ENCODE measurements around the gene FAM237B. TPM values are rescaled to one million over a fixed set of nuclear protein-coding genes. Genes with fewer than 3 reads are reported as not detected.
"Not testable (repeated sequence)": the region's sequence is repeated elsewhere in the genome, so short reads cannot be mapped to it uniquely, and the experiment has no call there.

Gene FAM237B
- not detected for total RNA-seq
- long read RNA-seq: 0 reads

DNA sequence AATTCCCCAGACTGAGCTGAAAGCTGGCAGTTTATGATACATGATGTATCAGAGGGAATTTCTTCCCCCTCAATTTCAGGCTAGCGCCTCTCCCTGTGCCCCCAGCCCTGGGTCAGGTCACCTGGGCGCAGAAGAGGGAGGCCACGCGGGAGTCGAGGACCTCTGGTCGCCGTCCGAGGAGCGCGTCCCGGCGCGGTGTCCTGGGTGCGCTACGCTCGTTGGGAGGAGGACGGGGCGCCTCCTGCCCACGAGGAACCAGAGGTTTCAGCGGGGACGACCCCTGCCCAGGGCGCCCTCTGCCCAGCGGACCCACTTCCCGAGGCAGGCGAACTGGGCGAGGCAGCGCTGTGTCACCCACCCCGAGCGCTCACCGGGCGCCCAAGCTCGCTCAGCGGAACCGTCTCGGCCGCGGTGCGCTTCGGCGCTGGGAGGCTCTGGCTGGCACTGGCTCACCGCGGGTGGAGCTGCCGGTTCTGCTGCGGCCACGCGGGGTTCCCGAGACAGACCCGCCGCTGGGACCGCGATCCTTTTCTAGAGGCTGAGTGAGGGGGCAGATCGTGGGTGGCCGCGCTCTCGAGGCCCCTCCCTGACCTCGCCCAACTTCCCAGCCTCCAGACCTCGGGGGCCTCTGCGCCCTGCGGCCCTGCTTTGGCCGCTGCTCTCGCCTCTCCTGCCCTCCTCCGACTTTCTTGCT, at the start of gene FAM237B:
Gene FAM237B (minus strand): TSS at position 504 of the 694 bp plus-strand sequence. CDS start 1,556 bp downstream, outside the sequence.
- no peak for DNase-seq (ENCODE audit: low spot score)
- intact Hi-C loops (cut with DNase I): no loop called here

DNA sequence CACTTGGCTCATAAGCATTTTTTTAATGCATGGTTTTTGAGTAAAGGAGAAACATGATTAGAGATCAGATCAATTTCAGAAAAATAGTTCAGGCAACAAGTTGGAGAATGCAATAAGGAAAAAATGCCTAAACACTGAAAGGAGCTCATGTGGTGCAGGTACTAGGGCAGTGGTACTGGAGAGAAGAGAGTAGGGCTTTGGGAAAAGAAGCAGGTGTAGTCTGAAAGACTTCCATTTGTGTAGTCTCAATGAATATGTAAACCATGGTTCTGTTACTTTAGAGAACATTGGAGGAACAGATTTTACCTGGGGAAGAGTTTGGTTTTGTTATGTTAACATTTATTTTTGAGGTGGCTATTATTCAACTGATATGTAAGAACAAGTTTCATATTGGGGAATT, 30.9 kb upstream of the FAM237B start:
- no peak for DNase-seq (ENCODE audit: low spot score)
- intact Hi-C loops (cut with DNase I): no loop called here

DNA sequence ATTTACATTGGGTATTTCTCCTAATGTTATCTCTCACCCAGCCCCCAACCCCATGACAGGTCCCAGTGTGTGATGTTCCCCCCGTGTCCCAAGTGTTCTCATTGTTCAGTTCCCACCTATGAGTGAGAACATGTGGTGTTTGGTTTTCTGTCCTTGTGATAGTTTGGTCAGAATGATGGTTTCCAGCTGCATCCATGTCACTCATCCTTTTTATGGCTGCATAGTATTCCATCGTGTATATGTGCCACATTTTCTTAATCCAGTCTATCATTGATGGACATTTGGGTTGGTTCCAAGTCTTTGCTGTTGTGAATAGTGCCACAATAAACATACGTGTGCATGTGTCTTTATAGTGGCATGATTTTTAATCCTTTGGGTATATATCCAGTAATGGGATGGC, 28.9 kb upstream of the FAM237B start:
- DNase-seq (ENCODE audit: low spot score); intact Hi-C loops (cut with DNase I): not testable (repeated sequence)

DNA sequence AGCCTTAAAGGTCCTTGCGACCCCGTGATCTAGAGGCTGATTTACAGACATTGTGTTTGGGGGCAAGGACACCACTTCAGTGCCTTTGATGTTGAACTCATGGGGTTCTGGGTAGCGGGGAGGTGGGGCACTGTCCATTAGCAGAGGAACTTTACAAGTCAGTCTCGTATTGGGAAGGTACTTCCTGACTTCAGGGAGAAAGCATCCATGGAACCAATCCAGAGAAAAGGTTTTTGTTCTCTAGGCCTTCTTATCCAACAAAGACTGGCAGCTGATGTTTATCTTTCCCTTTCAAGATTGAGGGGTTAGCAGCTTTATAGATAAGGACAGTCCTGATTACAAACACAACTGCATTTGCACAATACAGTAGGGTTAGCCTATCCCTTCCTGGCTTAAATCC, 28.2 kb upstream of the FAM237B start:
- DNase-seq (ENCODE audit: low spot score): no peak
- intact Hi-C loops (cut with DNase I): no loop called here

DNA sequence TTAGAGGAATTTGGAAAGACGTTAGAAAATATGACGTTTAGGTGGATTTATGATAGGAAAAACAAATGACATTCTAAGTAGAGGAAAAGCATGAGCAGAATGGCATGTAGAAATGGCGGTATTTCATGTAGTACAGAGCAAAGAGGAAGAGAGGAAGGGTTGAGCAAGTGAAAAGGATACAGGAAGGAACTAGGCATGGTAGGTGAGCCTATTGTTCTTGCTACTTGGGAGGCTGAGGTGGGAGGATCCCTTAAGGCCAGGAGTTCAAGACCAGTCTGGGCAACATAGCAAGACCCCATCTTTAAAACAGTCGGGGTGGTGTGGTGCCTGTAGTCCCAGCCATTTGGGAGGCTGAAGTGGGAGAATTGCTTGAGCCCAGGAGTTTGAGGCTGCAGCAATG, 26.7 kb upstream of the FAM237B start:
- intact Hi-C loops (cut with DNase I): loop anchor here (2.0 kb wide), 1 partner anchor 55 kb away; the partner anchor contains the start of gene CLDN12

DNA sequence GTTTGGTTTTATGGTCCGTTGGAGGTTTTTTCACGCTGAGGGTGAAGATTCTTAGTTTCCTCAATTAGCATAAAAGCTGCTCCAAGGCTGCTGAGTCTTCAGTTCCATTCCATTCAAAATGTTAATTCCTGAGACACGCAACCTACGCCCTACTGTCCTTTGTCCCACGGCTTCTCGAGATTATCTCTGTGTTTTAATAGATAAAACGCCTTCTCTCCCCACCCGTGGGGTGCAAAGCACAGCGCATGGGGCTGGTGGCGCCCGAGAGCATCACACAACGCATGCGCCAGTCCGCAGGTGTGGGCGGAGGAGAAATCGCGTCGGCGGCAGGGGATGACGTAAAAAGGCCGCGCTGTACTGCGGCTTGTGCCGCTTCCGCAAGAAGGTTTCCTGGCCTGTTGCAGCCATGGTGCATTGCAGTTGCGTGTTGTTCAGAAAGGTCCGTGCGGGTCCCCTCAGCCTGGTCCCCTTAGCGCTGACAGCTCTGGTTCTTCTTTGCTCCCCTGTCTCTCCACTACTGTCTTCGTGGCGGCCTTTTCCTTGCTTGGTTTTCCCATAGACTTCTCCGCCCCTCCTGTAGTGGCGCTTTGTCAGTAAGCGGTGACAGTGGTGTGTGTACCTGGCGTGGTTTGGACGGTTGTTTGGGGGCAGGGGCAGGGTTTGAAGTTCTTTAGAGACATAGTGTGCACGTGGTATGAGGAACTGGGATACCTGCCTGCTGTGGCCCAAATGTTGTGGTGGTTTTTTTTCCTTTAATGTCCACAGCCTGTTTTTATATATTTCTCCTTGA, 25.4 kb upstream of the FAM237B start, which contains the start of gene GTPBP10:
Gene GTPBP10 (plus strand): TSS at position 381 of the 790 bp plus-strand sequence. CDS start 26 bp downstream, at position 407.
- peak; percentile 98 for DNase-seq (ENCODE audit: low spot score)
- intact Hi-C loops (cut with DNase I): loop anchor here (2.0 kb wide), 1 partner anchor 56 kb away; the partner anchor contains the start of gene CLDN12

More for the DNA sequence above, 26.7 kb upstream of the FAM237B start:
- DNase-seq (ENCODE audit: low spot score): no peak

DNA sequence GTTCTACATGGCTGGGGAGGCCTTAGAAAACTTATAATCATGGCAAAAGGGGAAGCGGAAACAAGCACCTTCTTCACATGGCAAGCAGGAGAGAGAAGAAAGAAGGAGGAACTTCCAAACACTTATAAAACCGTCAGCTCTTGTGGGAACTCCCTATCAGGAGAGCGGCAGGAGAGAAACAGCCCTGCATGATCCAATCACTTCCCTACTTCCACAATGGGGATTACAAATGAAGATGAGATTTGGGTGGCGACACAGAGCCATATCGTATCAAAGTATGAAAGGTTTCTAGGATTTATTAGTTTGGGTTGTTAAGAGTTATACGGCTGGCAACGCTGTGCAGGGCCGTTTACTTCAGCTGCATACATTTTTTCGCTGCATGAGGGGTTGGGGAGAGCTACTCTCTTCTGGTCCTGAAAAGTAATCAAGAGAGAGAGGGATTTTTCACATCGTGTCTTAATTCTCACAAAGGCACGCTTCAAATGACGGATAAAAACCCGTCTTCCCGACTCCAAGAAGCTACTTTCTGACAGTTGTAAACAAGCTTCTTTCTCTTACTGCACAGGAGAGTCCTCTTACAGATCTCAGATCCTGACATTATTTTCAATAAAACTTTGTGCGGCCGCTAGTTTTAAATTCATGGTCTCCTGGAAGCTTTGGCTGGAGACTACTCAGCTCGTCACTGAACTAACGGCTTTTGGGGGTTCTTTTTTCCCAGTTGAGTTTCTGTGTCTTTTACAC, 24.7 kb upstream of the FAM237B start:
- no peak for DNase-seq (ENCODE audit: low spot score)
- intact Hi-C loops (cut with DNase I): loop anchor here (2.0 kb wide), 1 partner anchor 57 kb away; the partner anchor contains the start of gene CLDN12

DNA sequence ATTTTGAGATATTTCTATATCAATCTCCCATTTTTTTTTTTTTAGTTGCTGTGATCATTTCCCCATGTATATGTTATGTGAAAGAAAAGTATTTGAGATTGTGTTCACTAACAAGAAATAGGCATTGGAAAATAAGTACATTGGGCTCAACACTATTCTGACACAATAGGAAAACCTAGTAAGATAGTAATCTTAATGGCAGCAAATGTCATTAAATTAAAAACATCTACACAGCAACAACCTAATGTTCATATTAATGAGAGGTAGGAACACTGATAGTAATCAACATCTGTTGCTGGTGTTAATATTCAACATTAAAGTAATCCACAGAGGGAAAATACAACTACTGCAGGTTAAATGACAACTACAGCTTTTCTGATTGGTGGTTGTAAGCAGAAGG, 23.9 kb upstream of the FAM237B start:
- intact Hi-C loops (cut with DNase I): no loop called here
- no peak for DNase-seq (ENCODE audit: low spot score)

DNA sequence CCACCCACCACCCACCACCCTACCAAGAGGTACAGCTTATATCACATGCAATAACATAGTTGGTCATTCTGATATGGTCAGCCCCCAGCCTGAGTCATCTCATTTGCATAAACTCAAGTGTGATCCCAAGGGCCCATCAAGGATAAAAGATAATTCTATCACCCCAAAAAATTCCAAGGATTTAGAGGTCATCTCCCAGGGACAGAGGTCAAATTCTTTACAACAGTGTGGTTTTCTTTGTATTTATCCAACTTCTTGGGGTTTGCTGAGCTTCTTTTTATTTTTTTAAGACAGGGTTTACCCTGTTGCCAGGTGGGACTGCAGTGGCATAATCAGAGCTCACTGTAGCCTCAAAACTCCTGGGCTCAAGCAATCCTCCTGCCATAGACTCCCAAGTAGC, 16.0 kb upstream of the FAM237B start:
- DNase-seq (ENCODE audit: low spot score): no peak
- intact Hi-C loops (cut with DNase I): no loop called here

DNA sequence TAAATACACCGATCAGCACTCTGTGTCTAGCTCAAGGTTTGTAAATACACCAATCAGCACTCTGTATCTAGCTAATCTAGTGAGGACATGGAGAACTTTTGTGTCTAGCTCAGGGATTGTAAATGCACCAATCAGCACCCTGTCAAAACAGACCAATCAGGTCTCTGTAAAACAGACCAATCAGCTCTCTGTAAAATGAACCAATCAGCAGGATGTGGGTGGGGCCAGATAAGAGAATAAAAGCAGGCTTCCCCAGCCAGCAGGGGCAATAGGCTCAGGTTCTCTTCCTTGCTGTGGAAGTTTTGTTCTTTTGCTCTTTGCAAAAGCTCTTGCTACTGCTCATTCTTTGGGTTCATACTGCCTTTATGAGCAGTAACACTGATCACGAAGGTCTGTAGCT, 13.8 kb upstream of the FAM237B start:
- intact Hi-C loops (cut with DNase I); DNase-seq (ENCODE audit: low spot score): not testable (repeated sequence)

DNA sequence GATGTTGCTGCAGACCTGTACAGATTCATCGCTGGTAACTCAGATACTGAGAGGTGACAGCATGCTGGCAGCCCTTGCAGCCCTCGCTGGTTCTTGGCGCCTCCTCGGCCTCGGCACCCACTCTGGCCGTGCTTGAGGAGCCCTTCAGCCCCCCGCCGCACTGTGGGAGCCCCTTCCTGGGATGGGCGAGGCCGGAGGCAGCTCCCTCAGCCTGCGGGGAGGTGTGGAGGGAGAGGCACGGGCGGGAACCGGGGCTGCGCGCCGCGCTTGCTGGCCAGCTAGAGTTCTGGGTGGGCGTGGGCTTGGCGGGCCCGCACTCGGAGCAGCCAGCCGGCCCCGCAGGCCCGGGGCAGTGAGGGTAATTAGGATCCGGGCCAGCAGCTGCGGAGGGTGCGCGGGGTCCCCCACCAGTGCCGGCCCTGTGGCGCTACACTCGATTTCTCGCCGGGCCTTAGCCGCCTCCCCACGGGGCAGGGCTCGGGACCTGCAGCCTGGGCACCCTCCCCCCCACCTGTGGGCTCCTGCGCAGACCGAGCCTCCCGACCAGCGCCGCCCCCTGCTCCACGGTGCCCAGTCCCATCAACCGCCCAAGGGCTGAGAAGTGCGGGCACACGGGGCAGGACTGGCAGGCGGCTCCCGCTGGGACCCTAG, 13.2 kb upstream of the FAM237B start:
- no peak for DNase-seq (ENCODE audit: low spot score)
- intact Hi-C loops (cut with DNase I): no loop called here

DNA sequence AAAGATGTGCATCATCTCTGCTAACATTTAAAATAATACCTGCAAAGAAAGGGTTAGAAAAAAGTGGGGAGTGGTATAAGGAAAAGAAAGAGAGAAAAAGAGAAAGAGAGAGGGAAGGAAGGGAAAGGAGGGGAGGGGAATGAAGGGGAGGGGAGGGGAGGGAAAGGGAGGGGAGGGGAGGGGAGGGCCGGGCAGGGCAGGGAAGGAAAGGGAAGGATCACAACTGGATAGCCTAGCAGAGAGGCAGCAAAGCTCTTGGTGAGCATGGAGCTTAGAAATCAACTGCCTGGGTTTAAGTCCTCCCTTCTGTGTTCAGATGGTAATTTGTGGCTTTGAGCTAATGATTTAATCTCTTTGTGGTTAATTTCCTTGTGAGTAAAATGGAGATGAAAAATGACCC, 5.4 kb upstream of the FAM237B start:
- intact Hi-C loops (cut with DNase I): no loop called here
- no peak for DNase-seq (ENCODE audit: low spot score)

DNA sequence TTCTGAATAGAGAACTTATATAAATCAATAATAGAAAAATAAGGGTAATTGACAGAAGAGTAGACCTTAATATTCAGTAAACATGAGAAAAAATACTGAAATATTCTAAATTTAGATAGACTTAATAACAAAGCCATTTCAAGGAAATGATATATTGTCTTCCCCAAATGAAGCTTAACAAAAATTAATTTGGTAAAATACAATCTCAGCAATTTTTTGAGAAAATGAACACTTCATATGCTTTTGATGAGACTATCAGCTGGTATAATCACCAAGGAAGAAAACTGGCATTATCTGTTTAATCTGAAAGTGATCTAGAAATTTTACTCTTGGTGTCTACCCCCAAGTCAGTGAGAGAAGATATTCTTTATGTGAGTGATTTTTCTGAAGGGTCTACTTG, 1.7 kb upstream of the FAM237B start:
- intact Hi-C loops (cut with DNase I): no loop called here

DNA sequence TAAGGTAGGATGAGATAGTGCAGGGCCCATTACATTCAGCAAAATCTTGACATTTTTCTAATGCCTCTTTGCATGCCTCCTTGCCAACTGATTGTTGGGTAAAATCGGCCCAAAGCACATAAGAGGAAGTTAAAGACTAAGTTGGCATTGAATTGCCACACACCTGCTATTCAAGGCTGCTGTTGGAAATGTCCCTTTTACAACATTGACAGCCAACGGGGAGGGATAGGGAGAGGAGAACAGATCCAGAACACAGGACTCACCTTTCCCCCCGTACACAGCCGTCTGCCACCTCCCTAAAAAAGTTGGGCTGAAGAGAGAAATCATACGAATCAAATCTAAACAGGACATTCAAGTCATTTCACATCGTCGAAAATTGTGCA, 695 bp downstream of the FAM237B start:
- intact Hi-C loops (cut with DNase I): no loop called here
- DNase-seq (ENCODE audit: low spot score): no peak

More for the DNA sequence above, 1.7 kb upstream of the FAM237B start:
- DNase-seq (ENCODE audit: low spot score): no peak

DNA sequence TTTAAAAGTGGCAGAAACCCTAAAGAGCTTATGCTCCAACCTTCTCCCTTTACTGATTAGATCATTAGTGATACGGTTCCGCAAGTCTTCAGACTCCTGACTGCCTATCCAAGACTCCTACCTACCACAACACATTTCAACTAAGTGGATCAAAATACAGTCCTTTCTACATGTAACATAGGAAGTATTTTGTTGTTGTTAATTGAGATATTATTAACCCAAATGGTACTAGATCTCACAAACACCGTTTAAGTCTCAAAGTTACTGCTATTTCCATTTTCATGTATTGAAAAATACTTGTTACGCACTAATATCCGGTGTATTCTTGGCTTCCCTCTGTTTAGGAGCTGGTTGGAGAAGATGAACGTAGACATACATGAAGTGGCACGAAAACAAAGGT, 1.1 kb downstream of the FAM237B start:
- no peak for DNase-seq (ENCODE audit: low spot score)
- intact Hi-C loops (cut with DNase I): no loop called here

DNA sequence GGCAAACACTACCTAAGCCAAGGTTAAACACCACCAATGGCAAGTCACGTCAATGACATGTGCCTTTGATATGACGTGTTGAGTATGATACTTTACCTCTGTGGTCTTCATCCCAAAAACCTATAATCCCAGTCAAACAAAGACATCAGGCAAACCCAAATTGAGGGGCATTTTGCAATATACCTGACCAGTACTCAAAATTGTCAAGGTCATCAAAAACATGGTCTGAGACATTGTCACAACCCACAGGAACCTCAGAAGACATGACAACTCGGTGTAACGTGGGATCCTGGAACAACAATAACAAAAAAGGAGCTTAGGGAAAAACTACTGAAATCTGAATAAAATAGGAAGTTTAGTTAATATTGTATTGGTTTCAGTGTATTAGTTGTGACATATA, 7.2 kb downstream of the FAM237B start:
- intact Hi-C loops (cut with DNase I): loop anchor here (10.0 kb wide), 1 partner anchor 111 kb away; no protein-coding TSS in a partner anchor
- no peak for DNase-seq (ENCODE audit: low spot score)

DNA sequence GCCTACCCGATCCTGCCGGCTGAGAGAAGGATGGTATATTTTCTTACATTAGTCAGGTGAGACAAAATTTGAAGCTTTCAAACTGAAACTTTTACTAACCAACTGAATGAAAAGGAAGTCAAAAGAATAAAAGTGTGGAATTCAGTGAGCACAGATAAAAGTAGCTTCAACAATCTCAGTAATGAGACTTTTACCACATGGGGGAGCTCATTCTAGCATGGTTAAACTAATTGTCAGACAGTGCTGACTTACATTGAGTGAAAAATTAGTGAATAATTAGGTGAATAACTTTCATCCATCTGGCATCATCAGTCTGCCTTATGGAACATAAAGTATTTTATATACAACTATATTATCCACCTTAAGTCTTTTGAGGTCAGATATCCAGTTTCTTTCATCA, 8.4 kb downstream of the FAM237B start:
- no peak for DNase-seq (ENCODE audit: low spot score)
- intact Hi-C loops (cut with DNase I): loop anchor here (10.0 kb wide), 1 partner anchor 112 kb away; no protein-coding TSS in a partner anchor

DNA sequence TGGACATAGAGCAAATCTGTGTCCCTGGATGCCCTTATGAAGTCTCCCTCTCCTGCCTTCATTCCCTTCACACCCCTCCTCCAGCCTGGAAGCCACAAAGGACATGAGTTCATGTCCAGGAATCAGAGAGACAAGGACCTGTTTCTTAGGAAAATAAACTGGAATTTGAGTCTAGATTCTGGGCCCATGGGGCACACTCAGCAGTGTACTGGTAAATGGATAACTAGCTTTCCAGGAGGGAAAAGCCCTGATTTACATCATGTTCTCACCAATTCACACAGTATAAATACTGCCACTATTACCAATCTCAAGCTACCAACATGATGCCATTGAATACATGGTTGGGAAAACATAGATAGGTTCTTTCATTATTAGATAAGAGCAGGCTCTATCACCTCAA, 9.9 kb downstream of the FAM237B start:
- intact Hi-C loops (cut with DNase I): loop anchor here (10.0 kb wide), 1 partner anchor 114 kb away; no protein-coding TSS in a partner anchor
- no peak for DNase-seq (ENCODE audit: low spot score)

DNA sequence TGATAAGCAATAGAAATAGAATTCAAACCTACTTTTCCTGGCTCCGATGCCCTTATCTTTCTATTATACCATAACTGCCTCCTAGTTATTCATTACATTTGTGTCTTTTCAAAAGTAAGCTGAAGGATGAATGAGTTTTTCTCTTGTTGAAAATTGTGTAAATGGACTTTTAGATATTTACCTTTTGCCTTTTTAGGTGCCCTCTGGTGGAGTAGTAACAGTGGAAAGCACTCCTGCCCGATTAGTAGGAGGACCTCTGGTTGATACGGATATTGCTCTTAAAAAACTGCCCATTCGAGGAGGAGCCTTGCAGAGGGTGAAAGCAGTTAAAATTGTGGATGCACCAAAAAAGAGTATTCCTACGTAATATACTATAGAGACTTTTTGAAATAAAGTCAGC, 11.2 kb downstream of the FAM237B start:
- intact Hi-C loops (cut with DNase I): loop anchor here (10.0 kb wide), 1 partner anchor 115 kb away; no protein-coding TSS in a partner anchor
- no peak for DNase-seq (ENCODE audit: low spot score)
